H9 (cell line): ENCODE results near the gene GPR171. TPM values are rescaled to one million over a fixed set of nuclear protein-coding genes. Genes with fewer than 3 reads are reported as not detected.

Experiments
- DNase-seq: peaks from one replicate; pipeline ENCODE4 v3.0.0-alpha.2; 2017
- H2AFZ ChIP-seq: one replicate; pipeline ENCODE4 v1.6.1; 2013; ENCODE audit warnings: mild to moderate bottlenecking, low read length, control low read depth, moderate library complexity
- H2AK5ac ChIP-seq: 2 replicates; pipeline ENCODE4 v1.6.1; 2013; ENCODE audit warnings: low read length, control low read depth, mixed read lengths; ENCODE audit not compliant: insufficient read length
- H2BK120ac ChIP-seq: one replicate; pipeline ENCODE4 v1.6.1; 2013; ENCODE audit warnings: low read depth, mild to moderate bottlenecking, low read length, control low read depth, inconsistent platforms; ENCODE audit not compliant: poor library complexity, severe bottlenecking
- H2BK12ac ChIP-seq: 2 replicates; pipeline ENCODE4 v1.6.1; 2013; ENCODE audit warnings: low read length, control low read depth, mixed read lengths, low read depth; ENCODE audit not compliant: insufficient read length
- H2BK15ac ChIP-seq: 2 replicates; pipeline ENCODE4 v1.6.1; 2013; ENCODE audit warnings: low read depth, low read length, control low read depth
- H2BK20ac ChIP-seq: one replicate; pipeline ENCODE4 v1.6.1; 2013; ENCODE audit warnings: low read depth, mild to moderate bottlenecking, low read length, control low read depth, inconsistent platforms; ENCODE audit not compliant: poor library complexity, severe bottlenecking
- H2BK5ac ChIP-seq: 2 replicates; pipeline ENCODE4 v1.6.1; 2013; ENCODE audit warnings: low read length, control low read depth, mixed read lengths; ENCODE audit not compliant: insufficient read length
- H3K14ac ChIP-seq: 2 replicates; pipeline ENCODE4 v1.6.1; 2013; ENCODE audit warnings: low read length, control low read depth; ENCODE audit not compliant: insufficient read depth
- H3K18ac ChIP-seq: 2 replicates; pipeline ENCODE4 v1.6.1; 2013; ENCODE audit warnings: low read depth, mild to moderate bottlenecking, mixed read lengths, low read length, control low read depth; ENCODE audit not compliant: insufficient read length
- H3K23ac ChIP-seq: 2 replicates; pipeline ENCODE4 v1.6.1; 2013; ENCODE audit warnings: low read length, control low read depth, mixed read lengths, low read depth; ENCODE audit not compliant: insufficient read length
- H3K23me2 ChIP-seq: 2 replicates; pipeline ENCODE4 v1.6.1; 2013; ENCODE audit warnings: low read depth, mild to moderate bottlenecking, mixed read lengths, low read length, control low read depth; ENCODE audit not compliant: insufficient read length, poor library complexity, severe bottlenecking
- H3K27ac ChIP-seq: 2 replicates; pipeline ENCODE4 v1.5.1; 2013; ENCODE audit warnings: low read length, control low read depth, mixed read lengths, low read depth; ENCODE audit not compliant: insufficient read length
- H3K27me3 ChIP-seq: 2 replicates; pipeline ENCODE4 v1.6.1; 2013; ENCODE audit warnings: low read length, control low read depth, inconsistent platforms; ENCODE audit not compliant: insufficient read depth
- H3K4ac ChIP-seq: 2 replicates; pipeline ENCODE4 v1.6.1; 2013; ENCODE audit warnings: low read depth, mild to moderate bottlenecking, control low read depth, inconsistent platforms, low read length, moderate library complexity
- H3K4me1 ChIP-seq: 2 replicates; pipeline ENCODE4 v1.6.1; 2013; ENCODE audit warnings: low read length, control low read depth, inconsistent platforms; ENCODE audit not compliant: insufficient read depth
- H3K4me2 ChIP-seq: 2 replicates; pipeline ENCODE4 v1.6.1; 2013; ENCODE audit warnings: low read length, control low read depth, mixed read lengths; ENCODE audit not compliant: insufficient read length, insufficient read depth
- H3K56ac ChIP-seq: 2 replicates; pipeline ENCODE4 v1.6.1; 2013; ENCODE audit warnings: low read depth, mild to moderate bottlenecking, mixed read lengths, low read length, control low read depth; ENCODE audit not compliant: insufficient read length
- H3K79me1 ChIP-seq: 2 replicates; pipeline ENCODE4 v1.6.1; 2013; ENCODE audit warnings: low read depth, mild to moderate bottlenecking, moderate library complexity, low read length, control low read depth, inconsistent platforms; ENCODE audit not compliant: insufficient read depth, poor library complexity, severe bottlenecking
- H3K79me2 ChIP-seq: 2 replicates; pipeline ENCODE4 v1.6.1; 2013; ENCODE audit warnings: low read length, control low read depth, inconsistent platforms; ENCODE audit not compliant: insufficient read depth
- H3K9ac ChIP-seq: 2 replicates; pipeline ENCODE4 v1.6.1; 2013; ENCODE audit warnings: low read length, control low read depth, mixed read lengths; ENCODE audit not compliant: insufficient read length; ENCODE audit errors: extremely low read depth
- H3K9me3 ChIP-seq: one replicate; pipeline ENCODE4 v1.6.1; 2013; ENCODE audit warnings: low read depth, low read length, inconsistent platforms; ENCODE audit not compliant: control insufficient read depth
- H3T11ph ChIP-seq: one replicate; pipeline ENCODE4 v1.6.1; 2013; ENCODE audit warnings: mild to moderate bottlenecking, low read length, control low read depth, inconsistent platforms
- H4K20me1 ChIP-seq: one replicate; pipeline ENCODE4 v1.6.1; 2013; ENCODE audit not compliant: control insufficient read depth, insufficient read length, insufficient read depth
- H4K5ac ChIP-seq: 2 replicates; pipeline ENCODE4 v1.6.1; 2013; ENCODE audit warnings: low read depth, mild to moderate bottlenecking, mixed read lengths, low read length, control low read depth; ENCODE audit not compliant: insufficient read length
- H4K8ac ChIP-seq: replicated peaks from 2 replicates; pipeline ENCODE4 v1.6.1; 2013; ENCODE audit warnings: low read length, control low read depth, mixed read lengths, low read depth; ENCODE audit not compliant: insufficient read length
- H4K91ac ChIP-seq: 2 replicates; pipeline ENCODE4 v1.6.1; 2013; ENCODE audit warnings: low read depth, mild to moderate bottlenecking, moderate library complexity, mixed read lengths, low read length, control low read depth; ENCODE audit not compliant: insufficient read length
- H3K27ac Mint-ChIP-seq, 3 experiments: 2 replicates in 2 of 3; 3 replicates in 1 of 3; pipeline ENCODE4 v1.8.0; 2020 to 2021; ENCODE audit warnings: mixed read lengths in 3 of 3, mild to moderate bottlenecking in 1 of 3, moderate library complexity in 1 of 3
- H3K27me3 Mint-ChIP-seq: 2 replicates; pipeline ENCODE4 v1.8.0; 2021; ENCODE audit warnings: low read depth, mild to moderate bottlenecking, moderate library complexity, mixed read lengths
- H3K36me3 Mint-ChIP-seq, 3 experiments: 2 replicates in 2 of 3; 3 replicates in 1 of 3; pipeline ENCODE4 v1.8.0; 2020 to 2021; ENCODE audit warnings: low read depth in 3 of 3, mixed read lengths in 3 of 3; ENCODE audit not compliant: insufficient read depth in 1 of 3
- H3K4me1 Mint-ChIP-seq, 2 experiments: 2 replicates each; pipeline ENCODE4 v1.8.0; 2020; ENCODE audit warnings: mixed read lengths in 2 of 2
- H3K4me3 Mint-ChIP-seq, 2 experiments: 2 replicates in 1 of 2; 3 replicates in 1 of 2; pipeline ENCODE4 v1.8.0; 2020 to 2021; ENCODE audit warnings: mild to moderate bottlenecking in 2 of 2, mixed read lengths in 2 of 2, moderate library complexity in 1 of 2
- H3K9me3 Mint-ChIP-seq, 2 experiments: 2 replicates in 1 of 2; 3 replicates in 1 of 2; pipeline ENCODE4 v1.8.0; 2020; ENCODE audit warnings: mild to moderate bottlenecking in 2 of 2, mixed read lengths in 2 of 2, moderate library complexity in 1 of 2
- CTCF ChIP-seq: fragments of 200-600 bp; sonication (generic); conservative IDR thresholded peaks from 3 replicates; pipeline ENCODE4 v1.8.0; 2021; ENCODE audit warnings: antibody characterized with exemption, mild to moderate bottlenecking
- WGBS: extraction: QIAGEN DNeasy Blood & Tissue Kit; methylation state at CpG from one replicate; pipeline ENCODE4 v1.1.7; 2013; ENCODE audit warnings: missing lambda C conversion rate, low lambda C conversion rate, mixed read lengths; ENCODE audit not compliant: insufficient read length; ENCODE audit errors: extremely low coverage; 5-methylcytosine and 5-hydroxymethylcytosine counted together
- total RNA-seq: library from RNA; stranded (reverse); gene quantifications from 2 replicates; pipeline ENCODE4 v1.2.1, GENCODE V29; 2021

The GPR171 gene
- total RNA-seq, 1 experiment from 2014 or later: not detected

- peaks cover 11 to 18% of the 10 kb centered on the region in 2 experiments for H3K4me1 Mint-ChIP-seq
- Histone ChIP-seq H3K23me2 (no peaks in the 10 kb centered on the region), H3K14ac (no peak overlapping the region), H3K9me3 (no peaks in the 10 kb centered on the region), H3K4me2 (no peak overlapping the region), H2BK5ac (no peak overlapping the region), H3K9ac (no peak overlapping the region), H3K56ac (no peak overlapping the region), H2BK20ac (no peak overlapping the region), H3K4ac (no peak overlapping the region), H2BK12ac (no peak overlapping the region), H3K27ac (no peak overlapping the region), H4K5ac (no peak overlapping the region), H2BK15ac (no peak overlapping the region), H3K27me3 (no peaks in the 10 kb centered on the region), H3K23ac (no peak overlapping the region), H2AK5ac (no peak overlapping the region), H4K91ac (no peak overlapping the region), H3K4me1 (peaks cover 2% of the 10 kb centered on the region; the same call in 1 of the 2 replicates), H4K8ac (no peak overlapping the region), H4K20me1 (no peaks in the 10 kb centered on the region), H3K79me1 (no peaks in the 10 kb centered on the region), H3K79me2 (no peaks in the 10 kb centered on the region), H3K18ac (no peak overlapping the region), H3T11ph (no peak overlapping the region), H2AFZ (no peak overlapping the region), H2BK120ac (no peak overlapping the region)
- no peaks in the 10 kb centered on the region for H3K27me3 Mint-ChIP-seq
- H3K36me3 Mint-ChIP-seq: peaks cover 0 to 1% (median 0%) of the 10 kb centered on the region in 3 experiments; a peak in 1 of 7 replicates
- no peak overlapping the region for H3K27ac Mint-ChIP-seq
- no peaks in the 10 kb centered on the region for H3K9me3 Mint-ChIP-seq
- WGBS: no CpG with 5 or more reads among the region's 2 CpGs
- DNase-seq: no peak
- no peak for TF ChIP-seq CTCF
- H3K4me3 Mint-ChIP-seq: no peak overlapping the region
These were observed 28.7 kb downstream of the GPR171 start for GRCh38 chr3:151174351-151174750.
